Stimulated activated naive B cell treated with anti-CD40 and anti-IgM and Interleukin-4, amounts not matched to agents 10 μg/mL and 1 μg/mL and 100 μg/mL, for 72 hours (primary cell): ENCODE data around the gene WDR74.
"Not testable (repeated sequence)": the region's sequence is repeated elsewhere in the genome, so short reads cannot be mapped to it uniquely, and the experiment has no call there.

ENCODE experiments used
- ATAC-seq, 2 donors: fragments of 150-1000 bp; cut with Tn5 transposase; replicated peaks; 2 replicates each; pipeline ENCODE4 v1.10.0; 2021; ENCODE audit warnings: moderate library complexity in 1 of 2
- DNase-seq: peaks from one replicate; pipeline ENCODE4 v3.0.0; 2021
- H3K27ac Mint-ChIP-seq: one replicate; pipeline ENCODE4 v1.8.0; 2022; ENCODE audit warnings: mild to moderate bottlenecking, mixed read lengths
- H3K27me3 Mint-ChIP-seq, 2 donors: one replicate each; pipeline ENCODE4 v1.8.0; 2022; ENCODE audit warnings: mixed read lengths in 2 of 2
- H3K36me3 Mint-ChIP-seq, 2 donors: one replicate each; pipeline ENCODE4 v1.8.0; 2022; ENCODE audit warnings: mixed read lengths in 2 of 2, mild to moderate bottlenecking in 1 of 2
- H3K4me1 Mint-ChIP-seq, 2 donors: one replicate each; pipeline ENCODE4 v1.8.0; 2022; ENCODE audit warnings: mixed read lengths in 2 of 2, mild to moderate bottlenecking in 1 of 2
- H3K4me3 Mint-ChIP-seq, 2 donors: one replicate each; pipeline ENCODE4 v1.8.0; 2022; ENCODE audit warnings: mild to moderate bottlenecking in 2 of 2, mixed read lengths in 2 of 2, moderate library complexity in 1 of 2
- H3K9me3 Mint-ChIP-seq, 2 donors: one replicate each; pipeline ENCODE4 v1.8.0; 2022; ENCODE audit warnings: mixed read lengths in 2 of 2, mild to moderate bottlenecking in 1 of 2

The WDR74 gene

DNA sequence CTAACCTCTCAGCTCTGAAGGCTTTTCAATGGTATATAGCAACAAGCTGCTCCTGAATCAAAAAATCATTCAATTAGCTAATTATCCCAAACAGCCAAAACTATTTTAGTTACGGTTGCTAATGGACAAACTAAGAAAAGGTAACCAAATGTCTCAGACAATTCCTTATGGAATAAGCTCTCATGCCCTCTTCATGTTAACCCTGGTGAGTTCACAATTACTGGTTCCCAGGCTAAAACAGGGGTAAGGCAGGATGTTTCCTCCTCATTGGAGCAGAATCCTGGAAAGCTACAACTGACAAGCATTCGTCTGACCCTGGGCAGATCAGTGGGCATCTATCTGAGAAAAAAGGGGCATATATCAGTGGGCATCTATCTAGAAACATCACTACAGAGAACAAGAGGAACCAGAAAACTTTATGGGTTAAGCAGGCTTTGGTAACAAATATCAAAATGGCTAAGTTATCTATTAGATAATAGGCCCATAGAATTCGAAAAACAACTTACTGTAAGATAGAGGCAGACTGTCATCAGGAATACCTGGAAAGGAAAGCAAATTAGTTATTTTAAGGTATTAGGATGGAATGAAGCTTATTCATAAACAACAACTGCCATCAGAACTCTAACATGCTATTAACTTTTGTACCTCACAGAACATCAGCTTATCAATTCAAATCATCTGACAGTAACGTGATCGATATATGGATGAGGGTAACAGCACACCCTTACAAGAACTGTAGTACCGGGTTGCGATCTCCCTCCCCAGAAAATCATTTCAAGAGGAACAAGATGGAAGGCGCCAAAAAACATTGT lies 14.8 kb upstream of the WDR74 start:
- no peaks in the 10 kb centered on the region for H3K9me3 Mint-ChIP-seq
- H3K4me3 Mint-ChIP-seq: peak overlapping the region; percentile 97 to 98
- peaks cover 48 to 53% of the 10 kb centered on the region in 2 donors for H3K36me3 Mint-ChIP-seq
- peaks cover 33 to 67% of the 10 kb centered on the region in 2 donors for H3K4me1 Mint-ChIP-seq
- peak overlapping the region; percentile 100 for H3K27ac Mint-ChIP-seq
- ATAC-seq (no peak), DNase-seq (no peak)
- H3K27me3 Mint-ChIP-seq: no peaks in the 10 kb centered on the region

- Mint-ChIP-seq H3K4me3 (peak overlapping the region; percentile 97 to 98), H3K9me3 (no peaks in the 10 kb centered on the region), H3K27ac (peak overlapping the region; percentile 100), H3K27me3 (no peaks in the 10 kb centered on the region), H3K36me3 (peaks cover 47 to 53% of the 10 kb centered on the region in 2 donors), H3K4me1 (peaks cover 32 to 64% of the 10 kb centered on the region in 2 donors)
- ATAC-seq (no peak), DNase-seq (no peak)
Measured at GRCh38 chr11:62853279-62853965, 14.0 kb upstream of the WDR74 start.

- Mint-ChIP-seq H3K27me3 (no peaks in the 10 kb centered on the region), H3K9me3 (no peaks in the 10 kb centered on the region), H3K36me3 (peaks cover 44 to 49% of the 10 kb centered on the region in 2 donors), H3K4me3 (peak overlapping the region; percentile 97 to 98), H3K4me1 (peaks cover 26 to 57% of the 10 kb centered on the region in 2 donors), H3K27ac (peak overlapping the region; percentile 100)
- DNase-seq (no peak), ATAC-seq (no peak)
Measured at GRCh38 chr11:62852523-62853188, 13.3 kb upstream of the WDR74 start.

DNA sequence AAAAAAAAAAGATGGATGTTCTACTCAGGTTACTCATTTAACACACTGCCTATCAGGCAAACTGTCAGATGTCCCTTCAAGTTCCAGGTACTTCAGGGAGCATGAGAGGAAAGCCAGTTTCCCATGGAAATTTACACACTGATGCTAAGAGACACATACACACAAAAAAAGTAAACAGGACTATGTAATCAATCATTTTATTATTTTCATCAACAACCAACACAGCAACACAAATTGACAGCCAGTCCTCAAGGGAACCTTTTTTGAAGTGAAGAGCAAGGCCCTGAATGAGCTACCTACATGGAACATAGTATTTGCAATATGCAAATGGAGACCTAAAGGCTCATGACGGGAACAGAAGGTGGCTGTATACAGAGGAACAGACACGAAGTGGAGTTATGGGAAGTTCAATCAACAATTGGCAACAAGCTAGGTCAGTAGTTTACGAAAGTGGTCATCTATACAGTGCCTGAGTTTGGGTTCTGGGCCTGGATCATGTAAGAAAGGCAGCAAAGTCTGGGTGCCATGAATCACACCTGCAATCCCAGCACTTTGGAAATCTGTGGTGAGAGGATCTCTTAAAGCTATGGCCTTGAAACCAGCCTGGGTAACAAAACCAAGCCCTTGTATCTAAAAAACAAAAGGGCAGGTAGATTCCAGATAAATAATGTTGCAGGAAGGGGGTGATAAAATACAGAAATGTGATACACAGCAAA lies 12.6 kb upstream of the WDR74 start:
- no peaks in the 10 kb centered on the region for H3K9me3 Mint-ChIP-seq
- H3K36me3 Mint-ChIP-seq: peaks cover 38 to 47% of the 10 kb centered on the region in 2 donors
- peaks cover 21 to 50% of the 10 kb centered on the region in 2 donors for H3K4me1 Mint-ChIP-seq
- no peak for ATAC-seq
- H3K27me3 Mint-ChIP-seq: no peaks in the 10 kb centered on the region
- peak overlapping the region; percentile 84 for H3K27ac Mint-ChIP-seq
- DNase-seq: no peak
- peak overlapping the region; percentile 9 to 60 for H3K4me3 Mint-ChIP-seq

DNA sequence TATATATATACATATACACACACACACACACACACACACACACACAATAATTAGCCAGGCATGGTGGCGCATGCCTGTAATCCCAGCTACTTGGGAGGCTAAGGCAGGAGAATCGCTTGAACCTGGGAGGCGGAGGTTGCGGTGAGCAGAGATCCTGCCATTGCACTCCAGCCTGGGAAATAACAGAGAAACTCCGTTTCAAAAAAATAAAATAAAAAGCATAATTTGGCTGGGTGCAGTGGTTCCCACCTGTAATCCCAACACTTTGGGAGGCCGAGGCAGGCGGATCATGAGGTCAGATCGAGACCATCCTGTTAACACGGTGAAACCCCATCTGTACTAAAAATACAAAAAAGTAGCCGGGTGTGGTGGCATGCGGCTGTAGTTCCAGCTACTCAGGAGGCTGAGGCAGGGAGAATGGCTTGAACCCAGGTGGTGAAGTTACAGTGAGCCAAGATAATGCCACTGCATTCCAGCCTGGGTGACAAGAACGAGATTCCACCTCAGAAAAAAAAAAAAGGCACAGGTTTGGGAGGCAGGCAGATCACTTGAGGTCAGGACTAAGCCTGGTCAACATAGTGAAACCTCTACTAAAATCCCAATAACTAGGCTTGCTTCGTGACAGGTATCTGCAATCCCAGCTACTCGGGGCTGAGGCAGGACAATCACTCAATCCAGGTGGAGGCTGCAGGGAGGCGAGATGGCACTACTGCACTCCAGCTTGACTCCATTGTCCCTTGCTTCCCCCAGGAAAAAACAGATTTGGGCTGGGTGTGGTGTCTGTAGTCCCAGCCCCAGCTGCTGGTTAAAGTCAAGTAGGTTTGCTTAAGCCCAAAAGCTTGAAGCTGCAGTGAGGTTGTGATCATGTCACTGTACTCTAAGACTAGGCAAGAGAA lies 11.8 kb upstream of the WDR74 start:
- Mint-ChIP-seq H3K27ac (peak overlapping the region; percentile 84), H3K4me3 (peak overlapping the region; percentile 9 to 52), H3K9me3 (no peaks in the 10 kb centered on the region), H3K36me3 (peaks cover 38 to 46% of the 10 kb centered on the region in 2 donors), H3K4me1 (peaks cover 21 to 46% of the 10 kb centered on the region in 2 donors), H3K27me3 (no peaks in the 10 kb centered on the region)
- ATAC-seq (no peak), DNase-seq (no peak)

DNA sequence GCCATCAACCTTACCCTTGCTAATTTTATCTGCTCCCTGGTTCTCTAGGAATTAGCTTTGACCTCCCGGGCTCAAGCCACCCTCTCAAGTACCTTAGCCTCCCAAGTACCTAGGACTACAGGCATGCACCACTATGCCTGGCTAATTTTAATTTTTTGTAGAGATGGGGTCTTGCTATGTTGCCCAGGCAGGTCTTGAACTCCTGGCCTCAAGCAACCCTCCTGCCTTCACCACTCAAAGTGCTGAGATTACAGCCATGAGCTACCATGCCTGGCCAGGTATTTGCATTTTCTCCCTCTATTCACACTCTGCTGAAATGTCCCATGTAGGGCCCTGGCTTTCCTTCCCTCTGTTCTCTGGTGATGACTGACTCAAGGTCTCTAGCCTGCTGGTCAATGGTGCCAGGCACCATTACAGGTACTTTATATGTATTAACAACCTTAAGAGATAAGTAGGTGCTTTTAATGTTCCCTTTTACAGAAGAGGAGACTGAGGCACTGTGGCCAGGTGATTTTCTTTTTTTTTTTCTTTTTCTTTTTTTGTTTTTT lies 8.5 kb upstream of the WDR74 start:
- Mint-ChIP-seq H3K4me1 (peaks cover 10 to 18% of the 10 kb centered on the region in 2 donors), H3K36me3 (peaks cover 9 to 12% of the 10 kb centered on the region in 2 donors), H3K9me3 (no peaks in the 10 kb centered on the region), H3K4me3 (no peak overlapping the region), H3K27me3 (no peaks in the 10 kb centered on the region), H3K27ac (peak overlapping the region; percentile 77)
- DNase-seq (no peak), ATAC-seq (no peak)

GRCh38 chr11:62846177-62846576 lies 6.8 kb upstream of the WDR74 start:
- peaks cover 2 to 4% of the 10 kb centered on the region in 2 donors for H3K4me1 Mint-ChIP-seq
- H3K36me3 Mint-ChIP-seq: no peaks in the 10 kb centered on the region
- ATAC-seq: no peak
- DNase-seq: no peak
- H3K27ac Mint-ChIP-seq: no peak overlapping the region
- H3K27me3 Mint-ChIP-seq: no peaks in the 10 kb centered on the region
- no peaks in the 10 kb centered on the region for H3K9me3 Mint-ChIP-seq
- no peak overlapping the region for H3K4me3 Mint-ChIP-seq

DNA sequence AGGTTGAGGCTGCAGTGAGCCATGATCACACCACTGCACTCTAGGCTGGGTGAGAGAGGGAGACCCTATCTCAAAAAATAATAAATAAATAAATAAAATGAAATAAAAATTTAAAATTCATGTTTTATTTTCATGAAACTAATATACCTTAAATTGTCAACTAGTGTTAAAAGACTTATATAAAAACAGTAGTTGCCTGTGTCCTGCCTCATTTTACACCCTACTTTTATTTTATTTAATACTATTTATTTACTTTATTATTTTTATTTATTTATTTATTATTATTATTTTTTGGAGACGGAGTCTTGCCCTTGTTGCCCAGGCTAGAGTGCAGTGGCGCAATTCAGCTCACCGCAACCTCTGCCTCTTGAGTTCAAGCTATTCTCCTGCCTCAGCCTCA lies 4.8 kb upstream of the WDR74 start:
- Mint-ChIP-seq H3K36me3 (peaks cover 3 to 6% of the 10 kb centered on the region in 2 donors), H3K27ac (peak overlapping the region; percentile 17), H3K4me1 (peaks cover 0 to 10% of the 10 kb centered on the region in 2 donors), H3K27me3 (no peaks in the 10 kb centered on the region), H3K4me3 (no peak overlapping the region), H3K9me3 (no peaks in the 10 kb centered on the region)
- ATAC-seq: no peak
- no peak for DNase-seq

GRCh38 chr11:62843466-62843865 lies 4.1 kb upstream of the WDR74 start:
- Mint-ChIP-seq H3K36me3 (peaks cover 4 to 10% of the 10 kb centered on the region in 2 donors), H3K27me3 (no peaks in the 10 kb centered on the region), H3K4me3 (no peak overlapping the region), H3K4me1 (peaks cover 0 to 12% of the 10 kb centered on the region in 2 donors), H3K27ac (peak overlapping the region; percentile 17), H3K9me3 (no peaks in the 10 kb centered on the region)
- DNase-seq (no peak), ATAC-seq (no peak)

DNA sequence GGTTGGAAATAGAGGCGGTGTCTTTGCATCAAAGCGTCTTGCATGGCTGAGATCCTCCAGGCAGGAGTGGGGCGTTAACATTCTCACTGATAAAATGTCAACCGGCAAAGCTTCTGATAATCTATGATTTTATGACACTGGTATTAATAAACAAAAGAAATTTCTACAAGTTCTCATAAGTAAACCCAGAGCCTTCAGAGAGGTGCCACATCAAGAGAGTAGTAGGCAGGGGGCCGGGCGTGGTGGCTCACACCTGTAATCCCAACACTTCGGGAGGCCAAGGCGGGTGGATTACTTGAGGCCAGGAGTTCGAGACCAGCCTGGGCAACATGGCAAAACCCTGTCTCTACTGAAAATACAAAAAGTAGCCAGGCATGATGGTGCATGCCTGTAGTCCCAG lies 3.5 kb upstream of the WDR74 start:
- H3K9me3 Mint-ChIP-seq, H3K4me3 Mint-ChIP-seq, H3K27me3 Mint-ChIP-seq, ATAC-seq, H3K27ac Mint-ChIP-seq, DNase-seq: not testable (repeated sequence)
- peaks cover 2 to 12% of the 10 kb centered on the region in 2 donors for H3K4me1 Mint-ChIP-seq
- H3K36me3 Mint-ChIP-seq: peaks cover 4 to 10% of the 10 kb centered on the region in 2 donors

DNA sequence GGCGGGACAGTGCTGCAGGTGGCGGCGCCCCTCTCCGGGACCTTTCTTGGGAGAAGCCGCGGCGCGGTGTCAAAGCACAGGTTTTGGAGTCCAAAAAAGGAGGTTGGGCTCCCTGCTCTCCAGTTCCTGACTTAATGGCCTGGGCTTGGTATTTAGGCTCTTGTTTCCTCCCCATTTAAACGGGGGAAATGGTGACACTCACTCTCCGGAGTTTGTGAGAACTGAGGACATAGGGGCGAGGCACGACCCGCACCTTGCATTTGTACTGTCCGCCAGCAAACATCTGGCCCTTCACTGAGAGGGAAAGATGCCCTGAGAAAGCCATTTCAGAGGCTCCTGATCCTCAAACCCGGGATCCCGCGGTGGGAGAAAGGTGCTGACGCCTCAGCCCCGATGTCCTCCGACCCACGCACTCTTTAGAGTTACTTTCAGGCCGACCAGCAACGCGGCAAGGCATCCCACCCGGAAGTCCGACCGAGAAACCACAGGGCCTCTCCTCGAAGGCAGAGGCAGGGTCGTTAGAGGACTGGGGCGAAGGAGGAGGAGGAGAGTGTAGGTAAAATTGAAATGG lies 2.9 kb upstream of the WDR74 start:
- Mint-ChIP-seq H3K27me3 (no peaks in the 10 kb centered on the region), H3K27ac (no peak overlapping the region), H3K36me3 (peaks cover 9 to 16% of the 10 kb centered on the region in 2 donors), H3K9me3 (no peaks in the 10 kb centered on the region), H3K4me3 (no peak overlapping the region), H3K4me1 (peaks cover 9 to 16% of the 10 kb centered on the region in 2 donors)
- no peak for ATAC-seq
- DNase-seq: peak; percentile 52

GRCh38 chr11:62841361-62842170 lies 2.2 kb upstream of the WDR74 start:
- H3K36me3 Mint-ChIP-seq: peaks cover 9 to 18% of the 10 kb centered on the region in 2 donors
- H3K4me1 Mint-ChIP-seq: peaks cover 13 to 18% of the 10 kb centered on the region in 2 donors
- ATAC-seq (peak; percentile 75 to 79), DNase-seq (peak; percentile 90)
- no peak overlapping the region for H3K4me3 Mint-ChIP-seq
- H3K27me3 Mint-ChIP-seq: no peaks in the 10 kb centered on the region
- no peak overlapping the region for H3K27ac Mint-ChIP-seq
- no peaks in the 10 kb centered on the region for H3K9me3 Mint-ChIP-seq
